Measurements from ENCODE around the gene SPEF2. TPM values are rescaled to one million over a fixed set of nuclear protein-coding genes. Genes with fewer than 3 reads are reported as not detected.

The SPEF2 gene
- total and polyA plus RNA-seq, 2 of the 13 experiments (the other 11 are each of a cell fraction or from before 2014, with no cell fraction given) = 1.5 to 2.3 TPM

DNA sequence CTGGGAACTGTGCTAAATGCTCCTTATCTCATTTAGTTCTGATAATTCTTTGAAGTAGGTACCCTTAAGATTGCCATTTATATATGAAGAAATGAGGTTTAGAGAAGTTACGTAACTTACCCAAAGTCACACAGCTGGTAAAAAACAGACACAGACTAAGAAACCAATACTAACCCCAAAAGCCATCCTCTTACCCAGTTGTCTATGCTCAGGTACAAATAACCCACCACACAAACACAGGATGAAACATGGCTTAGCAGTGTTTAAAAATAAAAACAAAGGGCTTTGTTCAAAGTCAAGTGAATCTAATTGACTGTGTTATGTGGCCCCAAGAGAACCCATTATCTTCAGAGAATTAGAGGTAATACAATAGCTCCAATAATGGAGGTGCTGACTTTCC, 202.0 kb downstream of the SPEF2 start:
- no peak for DNase-seq (ENCODE audit: low spot score)

DNA sequence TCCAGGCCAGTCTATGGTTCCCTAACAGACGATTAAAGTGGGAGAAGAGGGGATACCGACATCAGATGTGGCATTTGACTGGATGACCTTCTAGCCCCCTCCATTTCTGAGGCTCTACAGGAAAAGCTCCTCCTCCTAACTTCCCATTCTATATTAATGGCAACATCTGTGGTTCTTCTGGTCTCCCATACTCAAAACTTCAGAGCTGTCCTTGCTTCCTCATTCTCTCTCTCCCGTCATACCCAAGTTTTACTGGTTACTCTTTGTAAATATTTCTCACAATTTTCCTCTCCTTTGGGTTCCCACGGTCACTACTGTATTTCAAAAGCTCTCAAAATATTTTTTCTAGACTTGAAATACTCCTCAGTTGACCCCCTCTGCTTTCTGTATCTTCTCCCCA, 203.1 kb downstream of the SPEF2 start:
- H3K4me1 ChIP-seq (ENCODE audit: insufficient read depth, low read length) = peaks cover 9% of the 10 kb centered on the region
- H3K4me2 ChIP-seq (ENCODE audit: low read depth, low read length) = no peak overlapping the region
- H3K27ac ChIP-seq (ENCODE audit: extremely low read length, insufficient read depth, low read length) = no peak overlapping the region
- peaks cover 0 to 5% of the 10 kb centered on the region in 2 experiments; a peak in 1 of 5 replicates for H3K27me3 ChIP-seq (ENCODE audit: control insufficient read depth in 1 of 2, insufficient read depth in 2 of 2, low read length in 2 of 2)
- no peak overlapping the region for H3K9ac ChIP-seq (ENCODE audit: insufficient read depth, low read depth, low read length)
- no peak overlapping the region for H2AFZ ChIP-seq (ENCODE audit: low read length)
- CTCF ChIA-PET (ENCODE audit: low intra/inter-chr PET ratio, low total read pairs) = no interaction called here
- H3K36me3 ChIP-seq (replicated peaks in 1 of 2; ENCODE audit: control insufficient read depth in 1 of 2, insufficient read depth in 2 of 2, low read length in 2 of 2) = no peaks in the 10 kb centered on the region
- H4K20me1 ChIP-seq (ENCODE audit: insufficient read depth, low read length) = no peaks in the 10 kb centered on the region
- whole genome bisulfite sequencing (ENCODE audit: low lambda C conversion rate) = 7% methylated on average over 4 of the region's 4 CpGs
- no peaks in the 10 kb centered on the region for H3K79me2 ChIP-seq (ENCODE audit: insufficient read depth, low read length)
- DNase-seq (ENCODE audit: low spot score) (no peak), ATAC-seq (no peak), FAIRE-seq (no peak)
- POLR2A ChIA-PET = no interaction called here
- intact Hi-C loops (cut with micrococcal nuclease; ENCODE audit: unreplicated experiment) = no loop called here
- H3K9me3 ChIP-seq (ENCODE audit: low read length) = no peaks in the 10 kb centered on the region
- BruUV-seq (replicated peaks) = no TSS peak
- in situ Hi-C loops (cut with HindIII; ENCODE audit: extremely low pct_ligation_motif_present, low pct_unique_long_range_greater_than_20kb) = no loop called here
- H3K4me3 ChIP-seq (replicated peaks in 1 of 3; ENCODE audit: insufficient read depth in 1 of 3, low read depth in 2 of 3, low read length in 3 of 3) = no peak overlapping the region
- TF ChIP-seq MAZ (IDR thresholded peaks at IDR 0.05; ENCODE audit: borderline replicate concordance, low read depth, low read length) (no peak), MAZ (CRISPR knock-in tag; IDR thresholded peaks at IDR 0.05; ENCODE audit: low read depth) (no peak), ZNF768 (CRISPR knock-in tag; IDR thresholded peaks at IDR 0.05) (no peak), HOXA9 (CRISPR knock-in tag; IDR thresholded peaks at IDR 0.05; ENCODE audit: borderline replicate concordance) (no peak)

More for the DNA sequence above, 202.0 kb downstream of the SPEF2 start:
- TF ChIP-seq ZSCAN9 (CRISPR knock-in tag; IDR thresholded peaks at IDR 0.05; ENCODE audit: borderline replicate concordance) (no peak), CEBPB (IDR thresholded peaks at IDR 0.05; ENCODE audit: borderline replicate concordance, low read depth, low read length) (peak; percentile 34; the same call in 1 of the 2 replicates), ZNF234 (CRISPR knock-in tag; conservative IDR thresholded peaks at IDR 0.05) (no peak)
- Histone ChIP-seq H3K9ac (ENCODE audit: insufficient read depth, low read depth, low read length) (no peak overlapping the region), H3K79me2 (ENCODE audit: insufficient read depth, low read length) (no peaks in the 10 kb centered on the region), H3K4me3 (replicated peaks in 1 of 3; ENCODE audit: insufficient read depth in 1 of 3, low read depth in 2 of 3, low read length in 3 of 3) (no peak overlapping the region), H3K27ac (ENCODE audit: extremely low read length, insufficient read depth, low read length) (no peak overlapping the region), H3K4me2 (ENCODE audit: low read depth, low read length) (no peak overlapping the region), H3K27me3 (ENCODE audit: control insufficient read depth in 1 of 2, insufficient read depth in 2 of 2, low read length in 2 of 2) (0 out of 5 replicates have a peak, but pooled peaks cover 0 to 3% of the 10 kb centered on the region in 2 experiments), H4K20me1 (ENCODE audit: insufficient read depth, low read length) (no peaks in the 10 kb centered on the region), H2AFZ (ENCODE audit: low read length) (no peak overlapping the region), H3K4me1 (ENCODE audit: insufficient read depth, low read length) (peaks cover 9% of the 10 kb centered on the region), H3K36me3 (replicated peaks in 1 of 2; ENCODE audit: control insufficient read depth in 1 of 2, insufficient read depth in 2 of 2, low read length in 2 of 2) (no peaks in the 10 kb centered on the region), H3K9me3 (ENCODE audit: low read length) (no peaks in the 10 kb centered on the region)
- ATAC-seq = no peak
- ChIA-PET POLR2A (no interaction called here), CTCF (ENCODE audit: low intra/inter-chr PET ratio, low total read pairs) (no interaction called here)
- intact Hi-C loops (cut with micrococcal nuclease; ENCODE audit: unreplicated experiment) (no loop called here), in situ Hi-C loops (cut with HindIII; ENCODE audit: extremely low pct_ligation_motif_present, low pct_unique_long_range_greater_than_20kb) (no loop called here)
- WGBS (ENCODE audit: low lambda C conversion rate) = 92% methylated on average over 1 of the region's 1 CpG
- BruUV-seq (replicated peaks) = no TSS peak
- FAIRE-seq = no peak
